WTC11 (cell line): ENCODE measurements around the gene PROZ. TPM values are rescaled to one million over a fixed set of nuclear protein-coding genes. Genes with fewer than 3 reads are reported as not detected.
A peak's percentile ranks its signal among the peaks of the same experiment; 100 is the strongest.

Source experiments
- CREM ChIP-seq: sonication (generic); formaldehyde crosslinking; IDR thresholded peaks from 2 replicates; pipeline ENCODE4 v1.8.1; 2022; ENCODE audit warnings: mild to moderate bottlenecking, missing genetic modification reagents, moderate library complexity
- E2F1 ChIP-seq: sonication (generic); formaldehyde crosslinking; IDR thresholded peaks from 2 replicates; pipeline ENCODE4 v1.8.0; 2022; ENCODE audit warnings: mild to moderate bottlenecking, missing genetic modification reagents
- ELF4 ChIP-seq: sonication (generic); formaldehyde crosslinking; IDR thresholded peaks from 2 replicates; pipeline ENCODE4 v1.8.1; 2022; ENCODE audit warnings: low read depth, mild to moderate bottlenecking, moderate library complexity, missing genetic modification reagents
- GTF2I ChIP-seq: fragments of 250-450 bp; sonication (Bioruptor Pico); conservative IDR thresholded peaks from 2 replicates; pipeline ENCODE4 v1.4.0; 2021; ENCODE audit warnings: mild to moderate bottlenecking
- NFE2L1 ChIP-seq: sonication (generic); formaldehyde crosslinking; IDR thresholded peaks from 2 replicates; pipeline ENCODE4 v1.8.1; 2023; ENCODE audit warnings: missing genetic modification reagents
- NFYB ChIP-seq: sonication (generic); formaldehyde crosslinking; conservative IDR thresholded peaks from 2 replicates; pipeline ENCODE4 v1.8.0; 2022; ENCODE audit warnings: low read depth, missing genetic modification reagents
- NR1H2 ChIP-seq: sonication (generic); formaldehyde crosslinking; IDR thresholded peaks from 2 replicates; pipeline ENCODE4 v1.9.0; 2021; ENCODE audit warnings: mild to moderate bottlenecking, moderate library complexity, missing genetic modification reagents
- OVOL2 ChIP-seq: fragments of 250-450 bp; sonication (Bioruptor Pico); IDR thresholded peaks from 2 replicates; pipeline ENCODE4 v1.9.0; 2021; ENCODE audit warnings: mild to moderate bottlenecking, borderline replicate concordance
- SP1 ChIP-seq: sonication (generic); formaldehyde crosslinking; conservative IDR thresholded peaks from 2 replicates; pipeline ENCODE4 v1.8.1; 2022; ENCODE audit warnings: missing genetic modification reagents
- ZBTB43 ChIP-seq: sonication (generic); formaldehyde crosslinking; IDR thresholded peaks from 2 replicates; pipeline ENCODE4 v1.8.1; 2023; ENCODE audit warnings: mild to moderate bottlenecking, missing genetic modification reagents
- ZNF219 ChIP-seq: sonication (generic); formaldehyde crosslinking; IDR thresholded peaks from 2 replicates; pipeline ENCODE4 v1.8.0; 2023; ENCODE audit warnings: missing genetic modification reagents, mild to moderate bottlenecking, borderline replicate concordance
- ZNF263 ChIP-seq: sonication (generic); formaldehyde crosslinking; IDR thresholded peaks from 2 replicates; pipeline ENCODE4 v1.8.1; 2022; ENCODE audit warnings: low read depth, mild to moderate bottlenecking, moderate library complexity, missing genetic modification reagents
- ZNF671 ChIP-seq: fragments of 250-450 bp; sonication (Bioruptor Pico); IDR thresholded peaks from 2 replicates; pipeline ENCODE4 v1.8.0; 2021; ENCODE audit warnings: mild to moderate bottlenecking
- total RNA-seq: library from RNA; stranded (reverse); gene quantifications from 3 replicates; pipeline ENCODE4 v1.2.3, GENCODE V29; 2021
- TF ChIP-seq, protein P1 (sequence below): sonication (generic); formaldehyde crosslinking; IDR thresholded peaks from 2 replicates; pipeline ENCODE4 v1.8.1; 2023; ENCODE audit warnings: mild to moderate bottlenecking, missing genetic modification reagents, moderate library complexity
- TF ChIP-seq, protein P2 (sequence below): sonication (generic); formaldehyde crosslinking; IDR thresholded peaks from 2 replicates; pipeline ENCODE4 v1.8.0; 2022; ENCODE audit warnings: mild to moderate bottlenecking, missing genetic modification reagents
- TF ChIP-seq, protein P3 (sequence below): sonication (generic); formaldehyde crosslinking; IDR thresholded peaks from 2 replicates; pipeline ENCODE4 v1.8.0; 2023; ENCODE audit warnings: missing genetic modification reagents
- TF ChIP-seq, protein P4 (sequence below): sonication (generic); formaldehyde crosslinking; IDR thresholded peaks from 2 replicates; pipeline ENCODE4 v1.8.1; 2023; ENCODE audit warnings: mild to moderate bottlenecking, missing genetic modification reagents, borderline replicate concordance
- TF ChIP-seq, protein P5 (sequence below): fragments of 250-450 bp; sonication (Bioruptor Pico); IDR thresholded peaks from 2 replicates; pipeline ENCODE4 v1.9.0; 2021; ENCODE audit warnings: mild to moderate bottlenecking
- TF ChIP-seq, protein P6 (sequence below): fragments of 250-450 bp; sonication (Bioruptor Pico); IDR thresholded peaks from 2 replicates; pipeline ENCODE4 v1.9.0; 2021; ENCODE audit warnings: mild to moderate bottlenecking, borderline replicate concordance

The PROZ gene
- total RNA-seq, 1 experiment from 2014 or later = not detected

- TF ChIP-seq, protein P1, sequence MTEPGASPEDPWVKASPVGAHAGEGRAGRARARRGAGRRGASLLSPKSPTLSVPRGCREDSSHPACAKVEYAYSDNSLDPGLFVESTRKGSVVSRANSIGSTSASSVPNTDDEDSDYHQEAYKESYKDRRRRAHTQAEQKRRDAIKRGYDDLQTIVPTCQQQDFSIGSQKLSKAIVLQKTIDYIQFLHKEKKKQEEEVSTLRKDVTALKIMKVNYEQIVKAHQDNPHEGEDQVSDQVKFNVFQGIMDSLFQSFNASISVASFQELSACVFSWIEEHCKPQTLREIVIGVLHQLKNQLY = no peak
- TF ChIP-seq ZNF671 (CRISPR knock-in tag) (no peak), ZBTB43 (CRISPR knock-in tag) (no peak), NFYB (CRISPR knock-in tag) (no peak), ELF4 (CRISPR knock-in tag) (no peak), ZNF263 (CRISPR knock-in tag) (no peak), SP1 (no peak), CREM (CRISPR knock-in tag) (no peak), NFE2L1 (CRISPR knock-in tag) (no peak), E2F1 (CRISPR knock-in tag) (0 out of 2 replicates have a peak, but pooled peaks have one; percentile 22), OVOL2 (CRISPR knock-in tag) (no peak), ZNF219 (CRISPR knock-in tag) (no peak), GTF2I (CRISPR knock-in tag) (no peak), NR1H2 (no peak)
- TF ChIP-seq, protein P2, sequence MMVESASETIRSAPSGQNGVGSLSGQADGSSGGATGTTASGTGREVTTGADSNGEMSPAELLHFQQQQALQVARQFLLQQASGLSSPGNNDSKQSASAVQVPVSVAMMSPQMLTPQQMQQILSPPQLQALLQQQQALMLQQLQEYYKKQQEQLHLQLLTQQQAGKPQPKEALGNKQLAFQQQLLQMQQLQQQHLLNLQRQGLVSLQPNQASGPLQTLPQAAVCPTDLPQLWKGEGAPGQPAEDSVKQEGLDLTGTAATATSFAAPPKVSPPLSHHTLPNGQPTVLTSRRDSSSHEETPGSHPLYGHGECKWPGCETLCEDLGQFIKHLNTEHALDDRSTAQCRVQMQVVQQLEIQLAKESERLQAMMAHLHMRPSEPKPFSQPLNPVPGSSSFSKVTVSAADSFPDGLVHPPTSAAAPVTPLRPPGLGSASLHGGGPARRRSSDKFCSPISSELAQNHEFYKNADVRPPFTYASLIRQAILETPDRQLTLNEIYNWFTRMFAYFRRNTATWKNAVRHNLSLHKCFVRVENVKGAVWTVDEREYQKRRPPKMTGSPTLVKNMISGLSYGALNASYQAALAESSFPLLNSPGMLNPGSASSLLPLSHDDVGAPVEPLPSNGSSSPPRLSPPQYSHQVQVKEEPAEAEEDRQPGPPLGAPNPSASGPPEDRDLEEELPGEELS (CRISPR knock-in tag) = no peak; the same call in 1 of the 2 replicates
- TF ChIP-seq, protein P3, sequence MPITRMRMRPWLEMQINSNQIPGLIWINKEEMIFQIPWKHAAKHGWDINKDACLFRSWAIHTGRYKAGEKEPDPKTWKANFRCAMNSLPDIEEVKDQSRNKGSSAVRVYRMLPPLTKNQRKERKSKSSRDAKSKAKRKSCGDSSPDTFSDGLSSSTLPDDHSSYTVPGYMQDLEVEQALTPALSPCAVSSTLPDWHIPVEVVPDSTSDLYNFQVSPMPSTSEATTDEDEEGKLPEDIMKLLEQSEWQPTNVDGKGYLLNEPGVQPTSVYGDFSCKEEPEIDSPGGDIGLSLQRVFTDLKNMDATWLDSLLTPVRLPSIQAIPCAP = no peak
- TF ChIP-seq, protein P4, sequence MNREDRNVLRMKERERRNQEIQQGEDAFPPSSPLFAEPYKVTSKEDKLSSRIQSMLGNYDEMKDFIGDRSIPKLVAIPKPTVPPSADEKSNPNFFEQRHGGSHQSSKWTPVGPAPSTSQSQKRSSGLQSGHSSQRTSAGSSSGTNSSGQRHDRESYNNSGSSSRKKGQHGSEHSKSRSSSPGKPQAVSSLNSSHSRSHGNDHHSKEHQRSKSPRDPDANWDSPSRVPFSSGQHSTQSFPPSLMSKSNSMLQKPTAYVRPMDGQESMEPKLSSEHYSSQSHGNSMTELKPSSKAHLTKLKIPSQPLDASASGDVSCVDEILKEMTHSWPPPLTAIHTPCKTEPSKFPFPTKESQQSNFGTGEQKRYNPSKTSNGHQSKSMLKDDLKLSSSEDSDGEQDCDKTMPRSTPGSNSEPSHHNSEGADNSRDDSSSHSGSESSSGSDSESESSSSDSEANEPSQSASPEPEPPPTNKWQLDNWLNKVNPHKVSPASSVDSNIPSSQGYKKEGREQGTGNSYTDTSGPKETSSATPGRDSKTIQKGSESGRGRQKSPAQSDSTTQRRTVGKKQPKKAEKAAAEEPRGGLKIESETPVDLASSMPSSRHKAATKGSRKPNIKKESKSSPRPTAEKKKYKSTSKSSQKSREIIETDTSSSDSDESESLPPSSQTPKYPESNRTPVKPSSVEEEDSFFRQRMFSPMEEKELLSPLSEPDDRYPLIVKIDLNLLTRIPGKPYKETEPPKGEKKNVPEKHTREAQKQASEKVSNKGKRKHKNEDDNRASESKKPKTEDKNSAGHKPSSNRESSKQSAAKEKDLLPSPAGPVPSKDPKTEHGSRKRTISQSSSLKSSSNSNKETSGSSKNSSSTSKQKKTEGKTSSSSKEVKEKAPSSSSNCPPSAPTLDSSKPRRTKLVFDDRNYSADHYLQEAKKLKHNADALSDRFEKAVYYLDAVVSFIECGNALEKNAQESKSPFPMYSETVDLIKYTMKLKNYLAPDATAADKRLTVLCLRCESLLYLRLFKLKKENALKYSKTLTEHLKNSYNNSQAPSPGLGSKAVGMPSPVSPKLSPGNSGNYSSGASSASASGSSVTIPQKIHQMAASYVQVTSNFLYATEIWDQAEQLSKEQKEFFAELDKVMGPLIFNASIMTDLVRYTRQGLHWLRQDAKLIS = no peak
- TF ChIP-seq, protein P5, sequence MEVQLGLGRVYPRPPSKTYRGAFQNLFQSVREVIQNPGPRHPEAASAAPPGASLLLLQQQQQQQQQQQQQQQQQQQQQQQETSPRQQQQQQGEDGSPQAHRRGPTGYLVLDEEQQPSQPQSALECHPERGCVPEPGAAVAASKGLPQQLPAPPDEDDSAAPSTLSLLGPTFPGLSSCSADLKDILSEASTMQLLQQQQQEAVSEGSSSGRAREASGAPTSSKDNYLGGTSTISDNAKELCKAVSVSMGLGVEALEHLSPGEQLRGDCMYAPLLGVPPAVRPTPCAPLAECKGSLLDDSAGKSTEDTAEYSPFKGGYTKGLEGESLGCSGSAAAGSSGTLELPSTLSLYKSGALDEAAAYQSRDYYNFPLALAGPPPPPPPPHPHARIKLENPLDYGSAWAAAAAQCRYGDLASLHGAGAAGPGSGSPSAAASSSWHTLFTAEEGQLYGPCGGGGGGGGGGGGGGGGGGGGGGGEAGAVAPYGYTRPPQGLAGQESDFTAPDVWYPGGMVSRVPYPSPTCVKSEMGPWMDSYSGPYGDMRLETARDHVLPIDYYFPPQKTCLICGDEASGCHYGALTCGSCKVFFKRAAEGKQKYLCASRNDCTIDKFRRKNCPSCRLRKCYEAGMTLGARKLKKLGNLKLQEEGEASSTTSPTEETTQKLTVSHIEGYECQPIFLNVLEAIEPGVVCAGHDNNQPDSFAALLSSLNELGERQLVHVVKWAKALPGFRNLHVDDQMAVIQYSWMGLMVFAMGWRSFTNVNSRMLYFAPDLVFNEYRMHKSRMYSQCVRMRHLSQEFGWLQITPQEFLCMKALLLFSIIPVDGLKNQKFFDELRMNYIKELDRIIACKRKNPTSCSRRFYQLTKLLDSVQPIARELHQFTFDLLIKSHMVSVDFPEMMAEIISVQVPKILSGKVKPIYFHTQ (CRISPR knock-in tag) = no peak
- TF ChIP-seq, protein P6, sequence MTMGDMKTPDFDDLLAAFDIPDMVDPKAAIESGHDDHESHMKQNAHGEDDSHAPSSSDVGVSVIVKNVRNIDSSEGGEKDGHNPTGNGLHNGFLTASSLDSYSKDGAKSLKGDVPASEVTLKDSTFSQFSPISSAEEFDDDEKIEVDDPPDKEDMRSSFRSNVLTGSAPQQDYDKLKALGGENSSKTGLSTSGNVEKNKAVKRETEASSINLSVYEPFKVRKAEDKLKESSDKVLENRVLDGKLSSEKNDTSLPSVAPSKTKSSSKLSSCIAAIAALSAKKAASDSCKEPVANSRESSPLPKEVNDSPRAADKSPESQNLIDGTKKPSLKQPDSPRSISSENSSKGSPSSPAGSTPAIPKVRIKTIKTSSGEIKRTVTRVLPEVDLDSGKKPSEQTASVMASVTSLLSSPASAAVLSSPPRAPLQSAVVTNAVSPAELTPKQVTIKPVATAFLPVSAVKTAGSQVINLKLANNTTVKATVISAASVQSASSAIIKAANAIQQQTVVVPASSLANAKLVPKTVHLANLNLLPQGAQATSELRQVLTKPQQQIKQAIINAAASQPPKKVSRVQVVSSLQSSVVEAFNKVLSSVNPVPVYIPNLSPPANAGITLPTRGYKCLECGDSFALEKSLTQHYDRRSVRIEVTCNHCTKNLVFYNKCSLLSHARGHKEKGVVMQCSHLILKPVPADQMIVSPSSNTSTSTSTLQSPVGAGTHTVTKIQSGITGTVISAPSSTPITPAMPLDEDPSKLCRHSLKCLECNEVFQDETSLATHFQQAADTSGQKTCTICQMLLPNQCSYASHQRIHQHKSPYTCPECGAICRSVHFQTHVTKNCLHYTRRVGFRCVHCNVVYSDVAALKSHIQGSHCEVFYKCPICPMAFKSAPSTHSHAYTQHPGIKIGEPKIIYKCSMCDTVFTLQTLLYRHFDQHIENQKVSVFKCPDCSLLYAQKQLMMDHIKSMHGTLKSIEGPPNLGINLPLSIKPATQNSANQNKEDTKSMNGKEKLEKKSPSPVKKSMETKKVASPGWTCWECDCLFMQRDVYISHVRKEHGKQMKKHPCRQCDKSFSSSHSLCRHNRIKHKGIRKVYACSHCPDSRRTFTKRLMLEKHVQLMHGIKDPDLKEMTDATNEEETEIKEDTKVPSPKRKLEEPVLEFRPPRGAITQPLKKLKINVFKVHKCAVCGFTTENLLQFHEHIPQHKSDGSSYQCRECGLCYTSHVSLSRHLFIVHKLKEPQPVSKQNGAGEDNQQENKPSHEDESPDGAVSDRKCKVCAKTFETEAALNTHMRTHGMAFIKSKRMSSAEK (CRISPR knock-in tag) = no peak
Measured at GRCh38 chr13:113109151-113110047, 49.0 kb upstream of the PROZ start (continued).
